HepG2 (cell line): ENCODE results near the gene FAM219B. TPM values are rescaled to one million over a fixed set of nuclear protein-coding genes. Genes with fewer than 3 reads are reported as not detected.

Experiments used
- CBX5 ChIP-seq: sonication (generic); formaldehyde crosslinking; IDR thresholded peaks from 2 replicates; pipeline ENCODE4 v1.4.0; 2020; ENCODE audit warnings: missing genetic modification reagents, borderline replicate concordance
- FOXM1 ChIP-seq: sonication (generic); formaldehyde crosslinking; IDR thresholded peaks from 2 replicates; pipeline ENCODE4 v1.5.0; 2020; ENCODE audit warnings: missing genetic modification reagents
- JDP2 ChIP-seq: sonication (generic); formaldehyde crosslinking; IDR thresholded peaks from 2 replicates; pipeline ENCODE4 v1.8.1; 2022; ENCODE audit warnings: missing genetic modification reagents, borderline replicate concordance
- KLF11 ChIP-seq: IDR thresholded peaks from 2 replicates; pipeline ENCODE4 v1.6.1; 2016; ENCODE audit warnings: missing compliant biosample characterization
- MBD4 ChIP-seq: IDR thresholded peaks from 2 replicates; pipeline ENCODE4 v1.6.1; 2012; ENCODE audit warnings: low read length, inconsistent platforms, borderline replicate concordance
- MLLT10 ChIP-seq: sonication (generic); formaldehyde crosslinking; IDR thresholded peaks from 2 replicates; pipeline ENCODE4 v1.4.0; 2020; ENCODE audit warnings: missing genetic modification reagents
- NRL ChIP-seq: sonication (generic); formaldehyde crosslinking; IDR thresholded peaks from 2 replicates; pipeline ENCODE4 v1.5.0; 2020; ENCODE audit warnings: missing genetic modification reagents, mild to moderate bottlenecking, moderate library complexity, borderline replicate concordance
- POLR2G ChIP-seq: fragments of 200-400 bp; formaldehyde crosslinking; IDR thresholded peaks from 2 replicates; pipeline ENCODE4 v1.6.1; 2018; ENCODE audit warnings: mild to moderate bottlenecking, low read depth, low read length, moderate library complexity
- RELA ChIP-seq: sonication (generic); formaldehyde crosslinking; IDR thresholded peaks from 2 replicates; pipeline ENCODE4 v1.4.0; 2020; ENCODE audit warnings: missing genetic modification reagents
- ZNF263 ChIP-seq: sonication (generic); formaldehyde crosslinking; IDR thresholded peaks from 2 replicates; pipeline ENCODE4 v1.4.0; 2020; ENCODE audit warnings: missing genetic modification reagents
- ZNF3 ChIP-seq: IDR thresholded peaks from 2 replicates; pipeline ENCODE4 v1.7.0; 2017; ENCODE audit warnings: inconsistent platforms
- ZNF552 ChIP-seq: sonication (generic); formaldehyde crosslinking; IDR thresholded peaks from 2 replicates; pipeline ENCODE4 v1.9.0; 2022; ENCODE audit warnings: missing genetic modification reagents, mild to moderate bottlenecking, borderline replicate concordance
- ZNF605 ChIP-seq: sonication (generic); formaldehyde crosslinking; IDR thresholded peaks from 2 replicates; pipeline ENCODE4 v1.8.0; 2022; ENCODE audit warnings: mild to moderate bottlenecking, missing genetic modification reagents
- ZNF672 ChIP-seq: sonication (generic); formaldehyde crosslinking; IDR thresholded peaks from 2 replicates; pipeline ENCODE4 v1.8.1; 2022; ENCODE audit warnings: missing genetic modification reagents
- ZSCAN20 ChIP-seq: sonication (generic); formaldehyde crosslinking; IDR thresholded peaks from 2 replicates; pipeline ENCODE4 v1.4.0; 2020; ENCODE audit warnings: missing genetic modification reagents, mild to moderate bottlenecking, borderline replicate concordance
- polyA plus RNA-seq, 8 experiments: library from polyadenylated mRNA; depleted of rRNA in 3 of 8; stranded (reverse) in 7 of 8; unstranded in 1 of 8; fragments of >200 nt; fragmentation: Illumina TruSeq in 4 of 8; extraction: Trizol in 4 of 8; gene quantifications; 2 replicates each; pipeline versions ENCODE4 v1.2.1 to v1.2.3, GENCODE V29; 2011 to 2016; ENCODE audit warnings: low read depth in 4 of 8, missing spikeins in 1 of 8, mixed read lengths in 1 of 8; ENCODE audit not compliant: insufficient read depth in 1 of 8
- total RNA-seq, 5 experiments: library from RNA; depleted of rRNA; stranded (reverse); fragments of >200 nt; fragmentation: Illumina TruSeq; extraction: Trizol; gene quantifications; 2 replicates each; pipeline ENCODE4 v1.2.3, GENCODE V29; 2016; ENCODE audit warnings: low read depth in 1 of 5
- TF ChIP-seq, protein P1 (sequence below): IDR thresholded peaks from 2 replicates; pipeline ENCODE4 v1.6.1; 2018; ENCODE audit warnings: missing genetic modification reagents, mild to moderate bottlenecking, missing compliant biosample characterization
- TF ChIP-seq, protein P2 (sequence below): sonication (generic); formaldehyde crosslinking; IDR thresholded peaks from 2 replicates; pipeline ENCODE4 v1.5.1; 2020; ENCODE audit warnings: mild to moderate bottlenecking, missing genetic modification reagents, moderate library complexity
- TF ChIP-seq, protein P3 (sequence below): sonication (generic); formaldehyde crosslinking; IDR thresholded peaks from 2 replicates; pipeline ENCODE4 v1.4.0; 2020; ENCODE audit warnings: missing genetic modification reagents, borderline replicate concordance
- TF ChIP-seq, protein P4 (sequence below): IDR thresholded peaks from 2 replicates; pipeline ENCODE4 v1.6.1; 2016; ENCODE audit warnings: low read depth
- TF ChIP-seq, protein P5 (sequence below): sonication (generic); formaldehyde crosslinking; conservative IDR thresholded peaks from 2 replicates; pipeline ENCODE4 v1.4.0; 2020; ENCODE audit warnings: missing genetic modification reagents

The FAM219B gene
- total and polyA plus RNA-seq, 2 of the 13 experiments (the other 11 are each of a cell fraction or from before 2014, with no cell fraction given) = 36.6 to 50.2 TPM

DNA sequence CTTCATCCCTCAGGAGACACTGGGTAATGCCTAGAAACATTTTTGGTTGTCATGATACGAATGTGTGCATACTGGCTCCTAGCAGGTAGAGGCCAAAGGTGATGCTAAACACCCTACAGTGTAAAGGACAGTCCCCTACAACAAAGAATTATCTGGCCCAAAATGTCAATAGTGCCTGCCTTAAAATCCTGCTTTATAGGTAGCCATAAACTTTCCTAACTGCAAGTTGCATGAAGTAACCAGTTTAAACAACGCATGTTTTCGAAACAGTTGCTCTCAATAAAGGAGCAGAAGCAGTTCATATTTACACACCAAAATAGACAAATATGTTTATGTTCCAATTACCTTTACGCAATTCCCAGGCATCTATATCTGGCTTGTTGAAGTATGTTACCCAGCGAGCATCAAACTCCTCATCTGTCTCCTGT, 22.1 kb upstream of the FAM219B start (continued):
- no peak for TF ChIP-seq ZNF552 (CRISPR knock-in tag)
- TF ChIP-seq RELA = no peak
- TF ChIP-seq ZNF605 (CRISPR knock-in tag) = no peak
- TF ChIP-seq, protein P1, sequence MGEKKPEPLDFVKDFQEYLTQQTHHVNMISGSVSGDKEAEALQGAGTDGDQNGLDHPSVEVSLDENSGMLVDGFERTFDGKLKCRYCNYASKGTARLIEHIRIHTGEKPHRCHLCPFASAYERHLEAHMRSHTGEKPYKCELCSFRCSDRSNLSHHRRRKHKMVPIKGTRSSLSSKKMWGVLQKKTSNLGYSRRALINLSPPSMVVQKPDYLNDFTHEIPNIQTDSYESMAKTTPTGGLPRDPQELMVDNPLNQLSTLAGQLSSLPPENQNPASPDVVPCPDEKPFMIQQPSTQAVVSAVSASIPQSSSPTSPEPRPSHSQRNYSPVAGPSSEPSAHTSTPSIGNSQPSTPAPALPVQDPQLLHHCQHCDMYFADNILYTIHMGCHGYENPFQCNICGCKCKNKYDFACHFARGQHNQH (CRISPR knock-in tag) = no peak
- no peak for TF ChIP-seq POLR2G
- TF ChIP-seq CBX5 (CRISPR knock-in tag) = no peak
- no peak for TF ChIP-seq ZNF672 (CRISPR knock-in tag)
- no peak for TF ChIP-seq JDP2
- 0 out of 2 replicates have a peak, but pooled peaks have one; percentile 44 for TF ChIP-seq MBD4
- no peak for TF ChIP-seq MLLT10 (CRISPR knock-in tag)
- TF ChIP-seq, protein P2, sequence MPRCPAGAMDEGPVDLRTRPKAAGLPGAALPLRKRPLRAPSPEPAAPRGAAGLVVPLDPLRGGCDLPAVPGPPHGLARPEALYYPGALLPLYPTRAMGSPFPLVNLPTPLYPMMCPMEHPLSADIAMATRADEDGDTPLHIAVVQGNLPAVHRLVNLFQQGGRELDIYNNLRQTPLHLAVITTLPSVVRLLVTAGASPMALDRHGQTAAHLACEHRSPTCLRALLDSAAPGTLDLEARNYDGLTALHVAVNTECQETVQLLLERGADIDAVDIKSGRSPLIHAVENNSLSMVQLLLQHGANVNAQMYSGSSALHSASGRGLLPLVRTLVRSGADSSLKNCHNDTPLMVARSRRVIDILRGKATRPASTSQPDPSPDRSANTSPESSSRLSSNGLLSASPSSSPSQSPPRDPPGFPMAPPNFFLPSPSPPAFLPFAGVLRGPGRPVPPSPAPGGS (CRISPR knock-in tag) = no peak
- TF ChIP-seq, protein P3, sequence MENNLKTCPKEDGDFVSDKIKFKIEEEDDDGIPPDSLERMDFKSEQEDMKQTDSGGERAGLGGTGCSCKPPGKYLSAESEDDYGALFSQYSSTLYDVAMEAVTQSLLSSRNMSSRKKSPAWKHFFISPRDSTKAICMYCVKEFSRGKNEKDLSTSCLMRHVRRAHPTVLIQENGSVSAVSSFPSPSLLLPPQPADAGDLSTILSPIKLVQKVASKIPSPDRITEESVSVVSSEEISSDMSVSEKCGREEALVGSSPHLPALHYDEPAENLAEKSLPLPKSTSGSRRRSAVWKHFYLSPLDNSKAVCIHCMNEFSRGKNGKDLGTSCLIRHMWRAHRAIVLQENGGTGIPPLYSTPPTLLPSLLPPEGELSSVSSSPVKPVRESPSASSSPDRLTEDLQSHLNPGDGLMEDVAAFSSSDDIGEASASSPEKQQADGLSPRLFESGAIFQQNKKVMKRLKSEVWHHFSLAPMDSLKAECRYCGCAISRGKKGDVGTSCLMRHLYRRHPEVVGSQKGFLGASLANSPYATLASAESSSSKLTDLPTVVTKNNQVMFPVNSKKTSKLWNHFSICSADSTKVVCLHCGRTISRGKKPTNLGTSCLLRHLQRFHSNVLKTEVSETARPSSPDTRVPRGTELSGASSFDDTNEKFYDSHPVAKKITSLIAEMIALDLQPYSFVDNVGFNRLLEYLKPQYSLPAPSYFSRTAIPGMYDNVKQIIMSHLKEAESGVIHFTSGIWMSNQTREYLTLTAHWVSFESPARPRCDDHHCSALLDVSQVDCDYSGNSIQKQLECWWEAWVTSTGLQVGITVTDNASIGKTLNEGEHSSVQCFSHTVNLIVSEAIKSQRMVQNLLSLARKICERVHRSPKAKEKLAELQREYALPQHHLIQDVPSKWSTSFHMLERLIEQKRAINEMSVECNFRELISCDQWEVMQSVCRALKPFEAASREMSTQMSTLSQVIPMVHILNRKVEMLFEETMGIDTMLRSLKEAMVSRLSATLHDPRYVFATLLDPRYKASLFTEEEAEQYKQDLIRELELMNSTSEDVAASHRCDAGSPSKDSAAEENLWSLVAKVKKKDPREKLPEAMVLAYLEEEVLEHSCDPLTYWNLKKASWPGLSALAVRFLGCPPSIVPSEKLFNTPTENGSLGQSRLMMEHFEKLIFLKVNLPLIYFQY (CRISPR knock-in tag) = no peak
- no peak for TF ChIP-seq FOXM1 (CRISPR knock-in tag)
- TF ChIP-seq ZNF3 (CRISPR knock-in tag) = no peak
- no peak for TF ChIP-seq ZSCAN20 (CRISPR knock-in tag)
- no peak for TF ChIP-seq KLF11 (CRISPR knock-in tag)
- TF ChIP-seq ZNF263 (CRISPR knock-in tag) = no peak
- TF ChIP-seq, protein P4, sequence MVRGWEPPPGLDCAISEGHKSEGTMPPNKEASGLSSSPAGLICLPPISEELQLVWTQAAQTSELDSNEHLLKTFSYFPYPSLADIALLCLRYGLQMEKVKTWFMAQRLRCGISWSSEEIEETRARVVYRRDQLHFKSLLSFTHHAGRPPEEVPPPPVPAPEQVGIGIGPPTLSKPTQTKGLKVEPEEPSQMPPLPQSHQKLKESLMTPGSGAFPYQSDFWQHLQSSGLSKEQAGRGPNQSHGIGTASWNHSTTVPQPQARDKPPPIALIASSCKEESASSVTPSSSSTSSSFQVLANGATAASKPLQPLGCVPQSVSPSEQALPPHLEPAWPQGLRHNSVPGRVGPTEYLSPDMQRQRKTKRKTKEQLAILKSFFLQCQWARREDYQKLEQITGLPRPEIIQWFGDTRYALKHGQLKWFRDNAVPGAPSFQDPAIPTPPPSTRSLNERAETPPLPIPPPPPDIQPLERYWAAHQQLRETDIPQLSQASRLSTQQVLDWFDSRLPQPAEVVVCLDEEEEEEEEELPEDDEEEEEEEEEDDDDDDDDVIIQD = no peak
- no peak for TF ChIP-seq NRL (CRISPR knock-in tag)
- TF ChIP-seq, protein P5, sequence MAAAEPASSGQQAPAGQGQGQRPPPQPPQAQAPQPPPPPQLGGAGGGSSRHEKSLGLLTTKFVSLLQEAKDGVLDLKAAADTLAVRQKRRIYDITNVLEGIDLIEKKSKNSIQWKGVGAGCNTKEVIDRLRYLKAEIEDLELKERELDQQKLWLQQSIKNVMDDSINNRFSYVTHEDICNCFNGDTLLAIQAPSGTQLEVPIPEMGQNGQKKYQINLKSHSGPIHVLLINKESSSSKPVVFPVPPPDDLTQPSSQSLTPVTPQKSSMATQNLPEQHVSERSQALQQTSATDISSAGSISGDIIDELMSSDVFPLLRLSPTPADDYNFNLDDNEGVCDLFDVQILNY = no peak
